ENCODE results near the gene NKIRAS2. TPM values are rescaled to one million over a fixed set of nuclear protein-coding genes. Genes with fewer than 3 reads are reported as not detected.

Gene NKIRAS2
- total RNA-seq, 1 experiment from 2014 or later: 55.0 TPM

DNA sequence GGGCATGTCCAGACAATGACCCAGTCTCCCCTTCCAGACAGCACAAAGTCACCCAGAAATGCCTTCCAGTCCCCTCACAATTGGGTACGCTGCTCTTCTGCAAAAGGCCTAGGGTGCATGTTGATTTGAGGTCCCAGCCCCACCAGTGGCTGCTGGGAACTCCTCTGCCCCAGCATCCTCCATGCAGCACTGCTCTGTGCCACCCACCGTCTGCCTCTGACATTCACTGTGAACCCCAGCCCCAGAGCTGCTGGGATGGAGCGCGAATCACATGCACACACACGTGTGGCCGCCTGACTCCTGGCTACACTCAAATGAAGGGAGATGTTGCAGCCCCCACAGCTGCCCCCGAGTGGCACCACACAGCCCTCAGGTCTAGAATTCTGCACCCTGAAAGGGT is 31.8 kb downstream of the NKIRAS2 start:
- peaks cover 16% of the 10 kb centered on the region for H3K4me1 ChIP-seq
- Mint-ChIP-seq H3K4me1 (ENCODE audit: low read depth, unreplicated experiment) (peaks cover 26% of the 10 kb centered on the region), H3K4me3 (ENCODE audit: unreplicated experiment) (peak overlapping the region; percentile 92), H3K27me3 (ENCODE audit: insufficient read depth, unreplicated experiment) (no peaks in the 10 kb centered on the region), H3K27ac (ENCODE audit: unreplicated experiment) (no peak overlapping the region), H3K9me3 (ENCODE audit: unreplicated experiment) (no peaks in the 10 kb centered on the region), H3K36me3 (ENCODE audit: insufficient read depth, unreplicated experiment) (no peaks in the 10 kb centered on the region)
- no peak for DNase-seq
- CTCF ChIA-PET: interaction anchor here (0.9 kb wide), 1 partner anchor 11 kb away, joined by 3 read pairs; no protein-coding TSS in a partner anchor
- intact Hi-C loops (cut with micrococcal nuclease; ENCODE audit: unreplicated experiment): no loop called here
- no peaks in the 10 kb centered on the region for H3K27me3 ChIP-seq (replicated peaks; ENCODE audit: control insufficient read depth, insufficient read depth, low read length)
- TF ChIP-seq, protein P1, sequence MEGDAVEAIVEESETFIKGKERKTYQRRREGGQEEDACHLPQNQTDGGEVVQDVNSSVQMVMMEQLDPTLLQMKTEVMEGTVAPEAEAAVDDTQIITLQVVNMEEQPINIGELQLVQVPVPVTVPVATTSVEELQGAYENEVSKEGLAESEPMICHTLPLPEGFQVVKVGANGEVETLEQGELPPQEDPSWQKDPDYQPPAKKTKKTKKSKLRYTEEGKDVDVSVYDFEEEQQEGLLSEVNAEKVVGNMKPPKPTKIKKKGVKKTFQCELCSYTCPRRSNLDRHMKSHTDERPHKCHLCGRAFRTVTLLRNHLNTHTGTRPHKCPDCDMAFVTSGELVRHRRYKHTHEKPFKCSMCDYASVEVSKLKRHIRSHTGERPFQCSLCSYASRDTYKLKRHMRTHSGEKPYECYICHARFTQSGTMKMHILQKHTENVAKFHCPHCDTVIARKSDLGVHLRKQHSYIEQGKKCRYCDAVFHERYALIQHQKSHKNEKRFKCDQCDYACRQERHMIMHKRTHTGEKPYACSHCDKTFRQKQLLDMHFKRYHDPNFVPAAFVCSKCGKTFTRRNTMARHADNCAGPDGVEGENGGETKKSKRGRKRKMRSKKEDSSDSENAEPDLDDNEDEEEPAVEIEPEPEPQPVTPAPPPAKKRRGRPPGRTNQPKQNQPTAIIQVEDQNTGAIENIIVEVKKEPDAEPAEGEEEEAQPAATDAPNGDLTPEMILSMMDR (IDR thresholded peaks at IDR 0.05; ENCODE audit: insufficient read depth in 1 of 2, low read depth in 1 of 2, low read length in 1 of 2, severe bottlenecking in 1 of 2, unreplicated experiment in 1 of 2): no peak
- POLR2A ChIA-PET: no interaction called here
- H3K36me3 ChIP-seq (ENCODE audit: control insufficient read depth, insufficient read depth, low read length): no peaks in the 10 kb centered on the region
- H3K9me3 ChIP-seq: no peaks in the 10 kb centered on the region
- no TSS peak for BruUV-seq (replicated peaks)
- no peak overlapping the region for H3K4me3 ChIP-seq (ENCODE audit: low read depth, low read length)

DNA sequence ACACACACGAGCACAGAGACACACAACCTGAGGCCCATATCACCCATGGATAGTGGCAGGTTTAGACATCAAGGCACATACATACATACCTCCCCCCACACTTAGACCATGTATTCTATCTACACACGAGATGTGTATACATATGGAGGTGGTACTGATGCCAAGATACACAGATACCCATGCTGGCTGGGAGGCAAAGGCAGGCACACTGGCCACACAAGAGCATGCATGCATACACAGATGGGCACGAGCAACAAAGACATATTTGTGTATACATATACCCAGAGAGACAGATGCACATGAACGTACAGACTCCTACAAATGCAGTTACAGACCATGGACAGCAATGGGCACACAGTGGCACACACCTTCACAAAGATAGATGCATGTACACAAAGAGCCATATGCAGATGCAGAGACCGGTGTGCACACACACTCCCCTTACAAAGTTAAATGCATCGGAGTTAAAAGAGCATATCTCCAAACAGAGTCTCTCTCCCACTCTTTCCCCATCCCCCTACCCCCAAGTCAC is 32.5 kb downstream of the NKIRAS2 start:
- Mint-ChIP-seq H3K27me3 (ENCODE audit: insufficient read depth, unreplicated experiment) (no peaks in the 10 kb centered on the region), H3K36me3 (ENCODE audit: insufficient read depth, unreplicated experiment) (no peaks in the 10 kb centered on the region), H3K27ac (ENCODE audit: unreplicated experiment) (no peak overlapping the region), H3K4me3 (ENCODE audit: unreplicated experiment) (no peak overlapping the region), H3K9me3 (ENCODE audit: unreplicated experiment) (no peaks in the 10 kb centered on the region), H3K4me1 (ENCODE audit: low read depth, unreplicated experiment) (peaks cover 26% of the 10 kb centered on the region)
- DNase-seq: no peak
- H3K4me1 ChIP-seq: peaks cover 16% of the 10 kb centered on the region
- no peak overlapping the region for H3K4me3 ChIP-seq (ENCODE audit: low read depth, low read length)
- POLR2A ChIA-PET: no interaction called here
- CTCF ChIA-PET: no interaction called here
- H3K36me3 ChIP-seq (ENCODE audit: control insufficient read depth, insufficient read depth, low read length): no peaks in the 10 kb centered on the region
- H3K27me3 ChIP-seq (replicated peaks; ENCODE audit: control insufficient read depth, insufficient read depth, low read length): no peaks in the 10 kb centered on the region
- TF ChIP-seq, protein P1 (IDR thresholded peaks at IDR 0.05; ENCODE audit: insufficient read depth in 1 of 2, low read depth in 1 of 2, low read length in 1 of 2, severe bottlenecking in 1 of 2, unreplicated experiment in 1 of 2): no peak
- intact Hi-C loops (cut with micrococcal nuclease; ENCODE audit: unreplicated experiment): no loop called here
- H3K9me3 ChIP-seq: no peaks in the 10 kb centered on the region
- BruUV-seq (replicated peaks): no TSS peak

DNA sequence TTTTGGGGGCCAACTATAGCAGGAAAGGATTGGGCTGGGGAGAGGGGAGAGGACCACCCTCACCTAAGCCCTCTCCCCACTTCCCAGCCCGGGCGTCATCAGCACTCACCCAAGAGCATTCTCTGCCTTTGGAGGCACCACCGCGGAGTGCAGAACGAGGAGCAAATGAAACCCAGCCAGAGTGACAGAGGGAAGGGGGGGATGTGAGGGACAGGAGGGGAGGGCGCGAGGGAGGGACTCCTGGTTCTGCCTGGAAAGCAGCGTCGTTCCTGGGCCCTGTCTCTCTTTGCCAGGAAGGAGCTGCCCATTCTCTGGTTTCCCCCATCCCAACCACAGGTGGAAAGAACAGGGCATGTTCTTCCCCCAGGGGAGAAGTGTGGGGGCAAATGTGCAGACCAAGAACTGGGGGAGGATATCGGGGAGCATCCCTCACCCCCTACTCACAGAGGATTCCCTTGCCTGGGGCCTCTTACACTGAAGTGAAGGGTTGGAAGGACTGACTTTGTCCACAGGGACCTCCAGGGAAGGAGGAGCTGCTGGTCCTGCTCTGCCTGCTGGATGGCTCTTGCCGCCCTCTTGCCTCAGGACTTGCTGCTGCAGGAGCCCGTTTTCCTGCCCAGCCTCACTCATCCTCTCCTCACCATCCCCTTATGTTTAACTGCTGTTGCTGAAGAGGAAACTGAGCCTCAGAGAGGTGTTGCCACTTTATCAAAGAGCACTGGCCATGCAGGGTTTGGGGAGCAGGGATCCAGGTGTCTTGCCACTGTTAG is 34.0 kb downstream of the NKIRAS2 start:
- TF ChIP-seq, protein P1 (IDR thresholded peaks at IDR 0.05; ENCODE audit: insufficient read depth in 1 of 2, low read depth in 1 of 2, low read length in 1 of 2, severe bottlenecking in 1 of 2, unreplicated experiment in 1 of 2): no peak
- Mint-ChIP-seq H3K4me1 (ENCODE audit: low read depth, unreplicated experiment) (peaks cover 21% of the 10 kb centered on the region), H3K27ac (ENCODE audit: unreplicated experiment) (no peak overlapping the region), H3K9me3 (ENCODE audit: unreplicated experiment) (no peaks in the 10 kb centered on the region), H3K36me3 (ENCODE audit: insufficient read depth, unreplicated experiment) (no peaks in the 10 kb centered on the region), H3K4me3 (ENCODE audit: unreplicated experiment) (no peak overlapping the region), H3K27me3 (ENCODE audit: insufficient read depth, unreplicated experiment) (no peaks in the 10 kb centered on the region)
- ChIA-PET POLR2A (no interaction called here), CTCF (interaction anchor here (1.0 kb wide), 1 partner anchor 25 kb away, joined by 3 read pairs; no protein-coding TSS in a partner anchor)
- Histone ChIP-seq H3K9me3 (no peaks in the 10 kb centered on the region), H3K4me1 (peaks cover 16% of the 10 kb centered on the region), H3K36me3 (ENCODE audit: control insufficient read depth, insufficient read depth, low read length) (no peaks in the 10 kb centered on the region), H3K4me3 (ENCODE audit: low read depth, low read length) (no peak overlapping the region), H3K27me3 (replicated peaks; ENCODE audit: control insufficient read depth, insufficient read depth, low read length) (no peaks in the 10 kb centered on the region)
- intact Hi-C loops (cut with micrococcal nuclease; ENCODE audit: unreplicated experiment): no loop called here
- DNase-seq: no peak
- no TSS peak for BruUV-seq (replicated peaks)

Data from Caco-2 (cell line).